ENCODE measurements around the gene ZNF688. TPM values are rescaled to one million over a fixed set of nuclear protein-coding genes. Genes with fewer than 3 reads are reported as not detected.

Gene ZNF688
- total RNA-seq, 1 donor from 2014 or later = 11.3 TPM

DNA sequence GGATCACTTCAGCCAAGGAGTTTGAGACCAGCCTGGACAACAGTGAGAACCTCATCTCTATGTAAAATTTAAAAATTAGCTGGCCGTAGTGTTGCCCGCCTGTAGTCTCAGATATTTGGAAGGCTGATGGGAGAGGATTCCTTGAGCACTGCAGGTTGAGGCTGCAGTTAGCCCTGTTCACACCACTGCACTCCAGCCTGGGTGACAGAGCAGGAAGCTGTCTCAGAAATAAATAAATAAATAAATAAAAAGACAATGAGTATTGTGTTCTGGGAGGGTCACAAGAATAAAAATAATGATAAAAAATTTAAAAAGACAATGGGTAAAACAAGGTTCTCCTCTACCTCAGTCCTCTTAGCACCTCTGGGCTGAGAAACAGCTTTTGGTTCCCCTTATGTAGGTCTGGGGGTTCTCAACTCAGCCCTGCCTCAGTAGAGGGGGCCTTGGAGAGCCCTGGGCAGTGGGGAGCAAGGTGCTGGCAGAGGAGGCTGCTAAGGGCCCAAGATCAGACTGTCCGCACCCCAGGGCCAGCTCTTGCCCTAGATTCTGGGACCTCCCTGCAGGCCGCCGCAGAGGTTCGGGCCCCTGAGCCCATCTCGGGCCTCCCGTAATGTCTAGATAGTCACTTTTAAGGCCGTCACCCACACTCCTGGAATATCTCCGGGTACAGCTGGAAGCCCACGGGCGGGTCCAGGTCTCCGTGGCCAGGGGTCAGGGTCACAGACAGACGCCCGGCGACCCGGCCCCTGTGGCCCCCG lies 16.8 kb downstream of the ZNF688 start:
- Mint-ChIP-seq H3K9me3 (no peaks in the 10 kb centered on the region), H3K4me1 (peaks cover 20% of the 10 kb centered on the region), H3K27ac (no peak overlapping the region), H3K4me3 (no peak overlapping the region), H3K36me3 (peaks cover 23% of the 10 kb centered on the region), H3K27me3 (ENCODE audit: low read depth) (no peaks in the 10 kb centered on the region)
- no peak for DNase-seq (ENCODE audit: low spot score in 2 of 2, unreplicated experiment in 2 of 2)
- no peak for TF ChIP-seq CTCF (IDR thresholded peaks at IDR 0.05; ENCODE audit: unreplicated experiment)

DNA sequence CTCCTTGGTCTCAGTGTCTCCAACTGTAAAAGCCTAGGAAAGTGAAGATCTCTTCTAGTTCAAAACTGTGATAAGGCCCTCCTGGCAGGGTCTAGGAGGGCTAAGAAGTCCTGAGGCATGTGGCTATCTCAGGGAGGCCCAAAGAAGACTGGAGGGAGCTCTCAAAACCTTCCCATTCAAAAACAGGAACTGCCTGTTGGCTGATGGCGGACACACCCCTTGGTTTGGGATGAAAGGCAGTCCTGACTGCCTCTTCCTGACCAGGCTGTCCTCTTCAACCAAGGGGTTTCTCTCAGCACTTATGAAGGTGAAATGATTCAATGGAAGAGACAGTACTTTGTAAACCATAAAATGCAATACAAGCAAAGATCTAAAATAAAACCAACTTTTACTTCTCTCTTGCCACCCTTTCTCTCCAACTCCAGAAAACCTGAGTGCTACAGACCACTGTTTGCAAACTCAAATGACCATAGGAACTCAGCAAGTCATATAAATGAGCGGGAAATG lies 18.1 kb downstream of the ZNF688 start:
- Mint-ChIP-seq H3K9me3 (no peaks in the 10 kb centered on the region), H3K27me3 (ENCODE audit: low read depth) (no peaks in the 10 kb centered on the region), H3K36me3 (peaks cover 23% of the 10 kb centered on the region), H3K4me1 (peaks cover 10% of the 10 kb centered on the region), H3K4me3 (no peak overlapping the region), H3K27ac (peak overlapping the region; percentile 2)
- DNase-seq (ENCODE audit: low spot score in 2 of 2, unreplicated experiment in 2 of 2) = no peak
- TF ChIP-seq CTCF (IDR thresholded peaks at IDR 0.05; ENCODE audit: unreplicated experiment) = no peak

DNA sequence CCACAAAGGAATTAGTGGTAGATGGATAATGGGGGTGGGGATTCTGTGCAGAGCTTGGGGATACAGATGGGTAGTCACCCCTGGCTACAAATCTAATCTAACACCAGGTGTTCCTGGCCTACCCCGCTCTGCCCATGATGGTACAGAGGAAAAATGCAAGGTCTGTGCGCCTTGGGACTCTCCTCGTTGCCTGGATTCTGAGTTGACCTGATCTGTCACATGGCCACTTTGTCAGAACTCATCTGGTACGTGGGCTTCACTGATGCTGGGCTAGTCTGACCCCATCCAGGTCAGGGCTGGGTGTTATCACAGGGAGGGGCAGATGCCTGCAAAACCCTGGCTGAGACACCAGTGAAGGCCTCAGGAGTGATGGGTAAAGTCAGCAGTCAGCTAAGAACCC lies 18.6 kb downstream of the ZNF688 start:
- no peak overlapping the region for H3K4me3 Mint-ChIP-seq

GRCh38 chr16:30551781-30552180 lies 19.7 kb downstream of the ZNF688 start:
- no peak for TF ChIP-seq CTCF (IDR thresholded peaks at IDR 0.05; ENCODE audit: unreplicated experiment)
- Mint-ChIP-seq H3K4me1 (peaks cover 5% of the 10 kb centered on the region), H3K36me3 (peaks cover 23% of the 10 kb centered on the region), H3K27ac (no peak overlapping the region), H3K27me3 (ENCODE audit: low read depth) (no peaks in the 10 kb centered on the region), H3K9me3 (no peaks in the 10 kb centered on the region), H3K4me3 (no peak overlapping the region)
- DNase-seq (ENCODE audit: low spot score in 2 of 2, unreplicated experiment in 2 of 2) = no peak

More for the DNA sequence above, 18.6 kb downstream of the ZNF688 start:
- no peaks in the 10 kb centered on the region for H3K9me3 Mint-ChIP-seq
- H3K27me3 Mint-ChIP-seq (ENCODE audit: low read depth) = no peaks in the 10 kb centered on the region
- H3K27ac Mint-ChIP-seq = no peak overlapping the region
- DNase-seq (ENCODE audit: low spot score in 2 of 2, unreplicated experiment in 2 of 2) = no peak
- H3K36me3 Mint-ChIP-seq = peaks cover 23% of the 10 kb centered on the region
- no peak for TF ChIP-seq CTCF (IDR thresholded peaks at IDR 0.05; ENCODE audit: unreplicated experiment)
- H3K4me1 Mint-ChIP-seq = peaks cover 9% of the 10 kb centered on the region

DNA sequence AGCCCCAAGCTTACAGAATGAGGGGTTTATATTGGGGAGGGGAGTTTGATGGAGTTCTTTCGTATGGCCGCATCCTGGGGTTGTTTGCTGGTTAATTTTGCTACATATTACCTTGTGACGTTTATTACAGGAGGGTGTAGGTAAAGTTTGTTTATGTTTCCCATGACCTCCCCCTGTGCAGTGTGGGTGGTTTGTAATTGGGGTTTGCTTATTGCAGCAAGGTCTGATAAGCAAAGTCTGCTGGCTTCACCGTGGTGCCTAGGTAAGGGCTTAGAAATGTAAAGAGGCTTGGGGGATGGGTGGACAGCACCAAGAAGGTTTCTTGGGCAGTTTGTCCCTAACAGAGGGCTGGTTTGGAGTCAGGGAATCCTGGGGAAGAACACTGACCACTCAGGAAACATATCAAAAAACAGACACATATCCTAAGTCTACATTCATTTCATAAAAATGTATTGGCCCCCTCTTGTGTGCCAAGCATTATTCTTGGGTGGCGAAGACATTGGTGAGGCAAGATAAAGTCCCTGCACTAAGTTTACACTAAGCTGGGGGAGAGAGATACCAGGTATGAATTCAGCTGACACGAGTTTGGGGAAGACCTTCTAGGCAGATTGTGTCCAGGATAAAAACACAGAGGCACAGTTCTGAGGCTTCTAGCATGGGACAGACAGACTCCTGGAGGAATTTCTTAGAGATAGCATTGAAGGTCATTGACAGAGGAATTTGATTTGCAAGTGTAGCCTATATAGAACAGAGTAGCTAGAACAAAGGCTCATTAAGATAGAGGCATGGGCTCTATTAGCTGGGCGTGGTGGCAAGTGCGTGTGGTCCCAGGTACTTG lies 22.9 kb downstream of the ZNF688 start:
- no peak overlapping the region for H3K4me3 Mint-ChIP-seq

More for the DNA sequence above, 22.9 kb downstream of the ZNF688 start:
- no peak for DNase-seq (ENCODE audit: low spot score in 2 of 2, unreplicated experiment in 2 of 2)
- no peak for TF ChIP-seq CTCF (IDR thresholded peaks at IDR 0.05; ENCODE audit: unreplicated experiment)
- H3K27me3 Mint-ChIP-seq (ENCODE audit: low read depth) = no peaks in the 10 kb centered on the region
- no peaks in the 10 kb centered on the region for H3K4me1 Mint-ChIP-seq
- H3K36me3 Mint-ChIP-seq = peaks cover 11% of the 10 kb centered on the region
- no peaks in the 10 kb centered on the region for H3K9me3 Mint-ChIP-seq
- H3K27ac Mint-ChIP-seq = no peak overlapping the region
